Measurements from ENCODE around the gene LY9. TPM values are rescaled to one million over a fixed set of nuclear protein-coding genes. Genes with fewer than 3 reads are reported as not detected.

The LY9 gene
- total and polyA plus RNA-seq, 10 donors: 30.7 to 151 (median 37.8) TPM

GRCh38 chr1:160819186-160819585 is 23.2 kb downstream of the LY9 start:
- Histone ChIP-seq H3K4me3 (no peak overlapping the region), H3K4me1 (no peaks in the 10 kb centered on the region), H3K36me3 (peaks cover 0 to 91% (median 40%) of the 10 kb centered on the region in 6 donors), H3K27ac (no peak overlapping the region), H3K27me3 (replicated peaks in 1 of 7) (no peaks in the 10 kb centered on the region), H3K9me3 (no peaks in the 10 kb centered on the region)
- intact Hi-C loops (cut with DNase I; ENCODE audit: low total_unique reads): no loop called here
- no peak for DNase-seq
- WGBS, 5 donors: 58 to 80% (median 75%) methylated on average over 3 of the region's 3 CpGs
- TF ChIP-seq, protein P1, sequence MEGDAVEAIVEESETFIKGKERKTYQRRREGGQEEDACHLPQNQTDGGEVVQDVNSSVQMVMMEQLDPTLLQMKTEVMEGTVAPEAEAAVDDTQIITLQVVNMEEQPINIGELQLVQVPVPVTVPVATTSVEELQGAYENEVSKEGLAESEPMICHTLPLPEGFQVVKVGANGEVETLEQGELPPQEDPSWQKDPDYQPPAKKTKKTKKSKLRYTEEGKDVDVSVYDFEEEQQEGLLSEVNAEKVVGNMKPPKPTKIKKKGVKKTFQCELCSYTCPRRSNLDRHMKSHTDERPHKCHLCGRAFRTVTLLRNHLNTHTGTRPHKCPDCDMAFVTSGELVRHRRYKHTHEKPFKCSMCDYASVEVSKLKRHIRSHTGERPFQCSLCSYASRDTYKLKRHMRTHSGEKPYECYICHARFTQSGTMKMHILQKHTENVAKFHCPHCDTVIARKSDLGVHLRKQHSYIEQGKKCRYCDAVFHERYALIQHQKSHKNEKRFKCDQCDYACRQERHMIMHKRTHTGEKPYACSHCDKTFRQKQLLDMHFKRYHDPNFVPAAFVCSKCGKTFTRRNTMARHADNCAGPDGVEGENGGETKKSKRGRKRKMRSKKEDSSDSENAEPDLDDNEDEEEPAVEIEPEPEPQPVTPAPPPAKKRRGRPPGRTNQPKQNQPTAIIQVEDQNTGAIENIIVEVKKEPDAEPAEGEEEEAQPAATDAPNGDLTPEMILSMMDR (IDR thresholded peaks at IDR 0.05 in 8 of 11, conservative IDR thresholded peaks at IDR 0.05 in 3 of 11): no peak
- TF ChIP-seq POLR2A (IDR thresholded peaks at IDR 0.05): no peak

DNA sequence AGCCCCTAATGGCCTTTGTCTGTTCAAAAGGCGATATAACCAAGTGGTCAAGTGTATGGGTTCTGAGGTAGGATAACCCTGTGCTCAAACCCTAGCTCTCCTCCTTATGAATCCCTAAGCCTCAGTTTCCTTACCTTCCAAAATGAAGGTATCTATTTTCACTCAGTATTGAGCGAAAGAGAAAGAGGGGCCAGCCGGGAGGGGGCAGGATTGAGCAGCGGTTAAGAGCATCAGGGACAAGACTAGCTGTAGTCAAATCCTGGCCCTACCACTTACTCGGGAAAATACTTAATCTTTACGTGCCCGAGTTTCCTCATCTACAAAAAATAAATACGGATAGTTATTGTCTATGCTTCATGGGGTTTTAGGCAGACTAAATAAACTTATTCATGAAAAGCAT is 25.7 kb downstream of the LY9 start:
- no peak for DNase-seq
- no peaks in the 10 kb centered on the region for H3K9me3 ChIP-seq
- no peaks in the 10 kb centered on the region for H3K4me1 ChIP-seq
- intact Hi-C loops (cut with DNase I; ENCODE audit: low total_unique reads): loop anchor here (10.0 kb wide), 1 partner anchor 97 kb away; no protein-coding TSS in a partner anchor
- WGBS, 5 donors: 76 to 85% (median 83%) methylated on average over 8 of the region's 8 CpGs
- no peak overlapping the region for H3K27ac ChIP-seq
- no peak overlapping the region for H3K4me3 ChIP-seq
- TF ChIP-seq, protein P1 (IDR thresholded peaks at IDR 0.05 in 8 of 11, conservative IDR thresholded peaks at IDR 0.05 in 3 of 11): no peak
- TF ChIP-seq POLR2AphosphoS5 (IDR thresholded peaks at IDR 0.05): no peak
- no peak for TF ChIP-seq POLR2A (IDR thresholded peaks at IDR 0.05)
- H3K27me3 ChIP-seq (replicated peaks in 1 of 7): no peaks in the 10 kb centered on the region
- H3K36me3 ChIP-seq: peaks cover 0 to 90% (median 24%) of the 10 kb centered on the region in 6 donors

DNA sequence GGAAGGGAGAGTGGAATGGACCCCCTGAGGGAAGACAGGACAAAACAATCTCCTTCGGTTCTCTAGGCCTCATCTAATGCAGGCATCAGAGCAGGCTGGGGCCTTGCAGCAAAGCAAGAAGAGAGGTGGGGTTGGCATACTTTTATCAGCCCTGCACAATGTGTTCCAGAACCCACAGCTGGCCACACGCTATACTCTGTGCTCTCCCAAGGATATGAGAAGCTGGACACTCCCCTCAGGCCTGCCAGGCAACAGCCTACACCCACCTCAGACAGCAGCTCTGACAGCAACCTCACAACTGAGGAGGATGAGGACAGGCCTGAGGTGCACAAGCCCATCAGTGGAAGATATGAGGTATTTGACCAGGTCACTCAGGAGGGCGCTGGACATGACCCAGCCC is 27.3 kb downstream of the LY9 start:
- Histone ChIP-seq H3K27ac (no peak overlapping the region), H3K4me1 (no peaks in the 10 kb centered on the region), H3K9me3 (no peaks in the 10 kb centered on the region), H3K4me3 (no peak overlapping the region), H3K36me3 (peaks cover 0 to 90% (median 24%) of the 10 kb centered on the region in 6 donors), H3K27me3 (replicated peaks in 1 of 7) (no peaks in the 10 kb centered on the region)
- intact Hi-C loops (cut with DNase I; ENCODE audit: low total_unique reads): loop anchor here (10.0 kb wide), 1 partner anchor 98 kb away; no protein-coding TSS in a partner anchor
- 82 to 93% (median 87%) methylated on average over 2 to 3 of the region's 3 CpGs for WGBS, 5 donors
- TF ChIP-seq, protein P1 (IDR thresholded peaks at IDR 0.05 in 8 of 11, conservative IDR thresholded peaks at IDR 0.05 in 3 of 11): no peak
- TF ChIP-seq POLR2AphosphoS5 (IDR thresholded peaks at IDR 0.05): peak in 1 of 3 donors; percentile 19
- TF ChIP-seq POLR2A (IDR thresholded peaks at IDR 0.05): no peak
- DNase-seq: no peak

DNA sequence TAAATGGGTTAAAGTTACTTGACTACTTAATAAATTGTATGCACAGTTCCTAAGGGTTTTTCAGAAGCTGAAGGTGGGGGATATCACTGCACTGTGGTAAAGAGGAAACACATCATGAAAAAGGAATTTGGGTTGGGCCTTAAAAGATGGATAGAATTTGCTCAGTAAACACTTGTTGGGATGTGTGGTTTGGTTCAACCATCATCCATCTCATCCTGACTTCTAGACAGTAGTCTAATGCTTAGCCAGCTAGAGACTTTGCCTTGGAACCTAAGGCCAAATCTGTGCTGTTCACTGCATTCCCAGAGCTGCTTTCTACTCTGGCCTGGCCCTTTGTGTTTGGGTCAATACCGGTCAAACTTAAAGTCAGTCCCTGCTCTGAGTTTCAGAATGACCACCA is 30.6 kb downstream of the LY9 start:
- H3K4me1 ChIP-seq: no peaks in the 10 kb centered on the region
- no peak overlapping the region for H3K4me3 ChIP-seq
- no peaks in the 10 kb centered on the region for H3K9me3 ChIP-seq
- H3K36me3 ChIP-seq: peaks cover 0 to 95% (median 24%) of the 10 kb centered on the region in 6 donors
- WGBS, 5 donors: 88 to 100% (median 95%) methylated on average over 1 of the region's 1 CpG
- H3K27ac ChIP-seq: no peak overlapping the region
- no peaks in the 10 kb centered on the region for H3K27me3 ChIP-seq (replicated peaks in 1 of 7)
- intact Hi-C loops (cut with DNase I; ENCODE audit: low total_unique reads): loop anchor here (10.0 kb wide), 1 partner anchor 102 kb away; no protein-coding TSS in a partner anchor
- DNase-seq: no peak
- no peak for TF ChIP-seq POLR2A (IDR thresholded peaks at IDR 0.05)
- TF ChIP-seq, protein P1 (IDR thresholded peaks at IDR 0.05 in 8 of 11, conservative IDR thresholded peaks at IDR 0.05 in 3 of 11): no peak
- no peak for TF ChIP-seq POLR2AphosphoS5 (IDR thresholded peaks at IDR 0.05)

Measured in spleen (tissue), 11 donors.